H1 (cell line): Measurements from ENCODE around the gene PTBP3.

ENCODE experiments used
- EP300 ChIP-seq, 2 experiments: IDR thresholded peaks; 1 replicate in 1 of 2; 2 replicates in 1 of 2; pipeline ENCODE4 v1.6.1; 2011 to 2012; ENCODE audit warnings: low read depth in 2 of 2, low read length in 2 of 2, mild to moderate bottlenecking in 2 of 2, borderline replicate concordance in 1 of 2, inconsistent platforms in 1 of 2, moderate library complexity in 1 of 2
- EZH2 ChIP-seq: fragments of 200-600 bp; sonication (generic); IDR thresholded peaks from 2 replicates; pipeline ENCODE4 v1.7.1; 2012; ENCODE audit warnings: low read depth, mild to moderate bottlenecking, moderate library complexity, low read length, inconsistent platforms; ENCODE audit not compliant: severe bottlenecking
- POLR2A ChIP-seq, 2 experiments: IDR thresholded peaks; 1 replicate in 1 of 2; 2 replicates in 1 of 2; pipeline ENCODE4 v1.6.1; 2011; ENCODE audit warnings: low read depth in 2 of 2, low read length in 2 of 2, mild to moderate bottlenecking in 2 of 2; ENCODE audit errors: control extremely low read depth in 1 of 2

DNA sequence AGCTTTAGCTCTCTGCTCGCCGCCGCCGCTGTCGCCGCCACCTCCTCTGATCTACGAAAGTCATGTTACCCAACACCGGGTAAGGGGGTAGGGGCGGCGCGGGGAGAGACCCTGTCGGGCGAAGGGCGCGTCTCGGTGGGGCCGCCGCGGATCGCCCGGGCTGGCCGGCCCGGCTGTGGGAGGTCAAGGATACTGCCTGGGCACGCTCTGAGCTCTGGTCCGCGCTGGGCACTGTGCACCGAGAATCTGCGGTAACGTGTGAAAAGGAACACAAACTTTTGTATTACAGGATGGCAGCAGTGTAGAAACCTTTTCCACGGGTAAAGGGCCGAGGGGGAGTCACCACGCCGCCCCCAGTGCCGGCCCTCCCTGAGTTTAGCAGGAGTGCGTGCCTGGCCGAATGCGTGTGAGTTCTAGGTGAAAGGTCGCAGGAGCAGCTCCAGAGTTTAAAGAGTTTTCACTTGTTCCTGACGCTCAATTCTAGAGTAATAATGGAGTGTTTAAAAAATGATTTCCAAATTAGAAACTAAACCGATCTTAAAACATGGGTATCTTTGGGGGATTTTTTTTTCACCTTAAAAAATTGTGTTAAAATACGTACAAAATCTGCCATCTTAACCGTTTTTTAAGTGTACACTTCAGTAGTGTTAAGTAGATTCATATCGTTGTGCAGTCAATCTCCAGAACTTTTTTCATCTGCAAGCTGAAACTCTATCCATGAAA lies 46.8 kb upstream of the PTBP3 start, which contains the start of gene HSDL2:
- TF ChIP-seq EP300 (IDR thresholded peaks at IDR 0.05; ENCODE audit: borderline replicate concordance in 1 of 2, low read depth in 2 of 2, low read length in 2 of 2) (no peak), EZH2 (no peak), POLR2A (IDR thresholded peaks at IDR 0.05; ENCODE audit: control extremely low read depth in 1 of 2, low read depth in 2 of 2, low read length in 2 of 2) (no peak)
